DMS 273 treated with DMSO at 0.1 percent for 48 hours (cell line): Measurements from ENCODE around the gene MRTFA.

Source experiments
- DNase-seq: peaks from one replicate; lab custom pipeline; 2025; lab: John Stamatoyannopoulos, UW

Gene MRTFA

DNA sequence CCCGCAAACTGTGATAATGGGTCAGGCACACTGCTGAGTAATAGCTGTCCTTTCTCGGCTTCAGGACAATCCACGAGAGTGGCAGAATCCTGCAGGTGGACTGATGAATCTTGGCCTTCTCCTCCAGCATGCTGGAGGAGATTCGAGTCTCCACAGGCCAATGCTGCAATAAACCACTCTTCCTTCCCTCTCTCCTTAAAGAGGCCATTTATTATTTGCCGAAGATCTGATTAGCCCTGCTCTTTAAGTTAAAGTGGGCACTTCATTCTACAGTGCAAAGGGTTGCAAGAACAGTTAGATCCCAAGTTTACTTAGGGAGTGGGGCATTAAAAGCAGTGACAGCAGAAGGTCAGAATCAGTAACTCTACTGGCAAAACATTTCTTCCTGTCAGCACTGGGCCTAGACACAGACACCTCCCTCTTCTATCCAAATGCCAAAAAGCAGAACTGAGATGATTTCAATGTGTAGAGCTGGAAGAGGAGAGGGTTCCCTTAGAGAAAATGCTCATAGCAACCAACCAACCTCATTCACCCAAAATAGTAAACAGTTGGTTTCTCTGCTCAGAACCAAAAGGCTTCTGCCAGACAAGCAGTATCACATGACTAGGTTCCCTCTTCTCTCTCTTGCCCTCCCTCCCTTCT is 144.4 kb downstream of the MRTFA start:
- DNase-seq, result no peak

DNA sequence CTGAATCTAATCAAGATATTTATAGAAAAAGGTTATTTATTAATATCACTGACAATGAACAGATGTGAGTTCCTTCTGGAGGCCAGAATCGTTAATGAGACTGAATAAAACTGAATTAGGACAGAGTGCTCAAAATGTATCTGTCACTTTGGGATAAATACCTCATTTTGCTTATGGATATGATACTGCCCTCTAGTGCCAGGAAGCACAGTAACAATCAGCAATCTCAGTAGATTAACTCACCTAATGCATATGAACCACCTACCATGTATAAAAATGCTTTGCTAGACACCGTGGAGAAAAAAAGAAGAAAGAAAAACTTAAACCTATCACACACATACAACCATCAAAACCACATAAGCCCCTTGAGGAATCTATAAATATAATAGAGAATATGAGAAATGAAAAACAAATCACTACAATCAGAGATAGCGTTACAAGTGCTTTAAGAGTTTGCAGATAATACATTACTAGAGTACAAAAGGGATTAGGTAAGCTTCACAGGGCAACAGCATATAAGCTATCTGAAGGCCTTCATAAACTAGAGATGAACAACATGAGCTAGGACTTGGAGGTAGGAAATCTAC is 148.8 kb downstream of the MRTFA start:
- DNase-seq, result no peak

DNA sequence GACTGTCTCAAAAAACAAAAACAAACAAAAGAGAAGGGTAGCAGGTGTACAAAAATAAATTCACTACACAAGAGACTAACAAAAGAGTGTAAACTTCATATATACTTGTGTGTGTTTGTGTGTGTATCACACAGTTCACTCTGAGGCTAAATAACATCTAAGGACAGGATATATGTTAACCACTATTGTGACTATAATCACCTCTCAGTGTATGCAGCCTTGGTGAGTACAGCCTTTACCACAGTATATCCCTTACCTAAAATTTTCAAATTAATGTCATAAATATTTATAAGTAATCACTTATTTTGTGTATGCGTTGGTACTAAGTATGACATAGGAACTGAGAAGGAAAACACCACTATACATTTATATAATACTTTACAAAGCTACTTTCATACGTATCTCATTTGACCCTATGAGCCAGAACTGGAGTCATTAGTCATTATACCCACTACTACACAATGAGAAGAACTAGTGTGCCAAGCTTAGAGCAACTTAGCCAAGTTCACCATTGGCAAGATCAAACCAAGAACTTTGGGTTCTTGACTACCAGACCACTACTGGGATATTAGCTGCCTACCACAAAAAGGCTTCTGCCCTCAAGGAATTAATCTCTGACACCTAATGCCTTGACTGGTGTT is 149.4 kb downstream of the MRTFA start:
- DNase-seq, result no peak

DNA sequence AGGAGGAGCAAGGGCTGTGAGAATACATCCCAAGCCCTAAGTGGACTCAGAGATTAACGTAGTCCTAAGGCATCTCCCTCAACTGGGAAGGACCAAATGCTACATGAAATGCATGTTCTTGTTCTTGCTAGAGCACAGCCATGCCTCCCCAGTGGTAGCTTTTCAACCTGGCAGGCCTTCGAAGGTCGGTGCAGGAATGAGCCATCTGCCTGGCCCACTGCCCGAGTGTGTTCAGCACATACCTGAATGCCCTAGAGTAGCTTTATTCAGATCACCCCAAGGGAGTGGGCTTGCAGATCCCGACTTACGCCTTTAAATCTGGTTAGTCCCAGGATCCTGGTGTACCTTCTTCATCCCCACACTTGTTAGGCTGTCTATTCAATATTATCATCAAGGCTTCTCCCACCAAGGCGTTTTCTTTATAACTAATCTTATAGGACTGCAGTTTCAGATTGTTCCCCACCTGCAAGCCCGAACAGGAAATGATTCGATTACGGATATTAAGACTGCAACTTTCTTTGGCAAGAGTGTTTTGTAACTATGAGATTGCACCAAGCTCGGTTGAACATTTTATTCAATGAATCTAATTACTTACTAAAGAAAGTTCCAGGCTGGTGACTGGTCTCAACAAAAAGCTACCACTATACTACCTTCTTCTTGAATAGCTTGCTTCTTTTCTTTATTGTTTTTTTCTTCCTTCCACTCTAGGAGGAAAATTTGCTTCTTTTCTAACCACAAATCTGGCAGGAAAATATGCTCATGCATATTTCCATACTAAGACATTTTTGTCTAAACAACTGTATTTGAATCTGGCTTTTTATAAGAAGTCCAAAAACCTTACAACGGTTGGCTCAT is 150.5 kb downstream of the MRTFA start:
- DNase-seq, result no peak

GRCh38 chr22:40484906-40485669 is 151.4 kb downstream of the MRTFA start:
- no peak for DNase-seq

DNA sequence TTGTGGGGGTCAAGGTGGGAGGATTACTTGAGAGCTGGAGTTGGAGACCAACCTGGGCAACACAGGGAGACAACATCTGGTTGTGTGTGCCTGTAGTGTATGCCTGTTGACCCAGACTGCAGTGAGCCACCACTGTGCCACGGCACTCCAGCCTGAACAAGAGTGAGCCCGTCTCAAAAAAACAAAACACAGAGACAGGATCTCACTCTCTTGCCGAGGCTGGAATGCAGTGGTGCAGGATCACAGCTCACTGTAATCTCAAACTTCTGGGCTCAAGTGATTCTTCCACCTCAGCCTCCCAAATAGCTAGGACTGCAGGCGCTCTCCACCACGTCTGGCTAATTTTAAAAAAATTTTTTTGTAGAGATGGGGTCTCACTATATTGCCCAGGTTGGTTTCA is 153.6 kb downstream of the MRTFA start:
- no peak for DNase-seq

DNA sequence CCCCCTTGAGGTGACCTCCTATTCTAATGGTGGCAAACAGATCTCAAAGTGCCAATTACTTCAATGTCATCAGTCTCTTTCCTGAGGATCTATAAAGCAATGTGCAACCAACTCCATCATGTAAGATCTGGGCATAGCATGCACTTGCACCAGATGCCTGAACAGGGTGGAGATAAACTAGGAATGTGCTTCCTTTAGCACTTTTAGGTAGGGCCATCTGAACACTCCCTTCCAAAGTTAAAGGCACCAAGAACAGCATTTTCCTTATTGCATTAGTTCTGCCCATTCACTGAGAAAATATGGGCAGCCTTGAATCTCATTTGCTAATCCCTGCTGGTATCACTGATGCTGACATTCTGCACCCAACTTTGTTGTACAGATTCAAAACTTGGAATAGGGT is 154.1 kb downstream of the MRTFA start:
- no peak for DNase-seq

DNA sequence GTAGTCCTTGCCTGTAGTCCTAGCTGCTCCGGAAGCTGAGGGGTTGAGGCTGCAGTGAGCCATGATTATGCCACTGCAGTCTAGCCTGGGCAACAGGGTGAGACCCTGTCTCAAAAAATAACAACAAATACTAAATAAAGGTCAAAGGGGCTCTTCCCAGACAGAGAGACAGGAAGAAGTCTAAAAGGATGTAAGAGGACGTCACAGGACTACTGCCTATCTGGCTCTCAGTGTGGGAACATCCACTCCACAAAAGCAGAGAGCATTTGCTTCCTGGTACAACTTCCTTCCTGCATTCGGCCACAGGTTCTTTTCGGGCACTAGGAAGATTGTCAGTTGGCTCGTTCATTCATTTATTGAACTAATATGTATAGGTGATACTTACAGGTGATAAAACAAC is 155.5 kb downstream of the MRTFA start:
- DNase-seq, result no peak

DNA sequence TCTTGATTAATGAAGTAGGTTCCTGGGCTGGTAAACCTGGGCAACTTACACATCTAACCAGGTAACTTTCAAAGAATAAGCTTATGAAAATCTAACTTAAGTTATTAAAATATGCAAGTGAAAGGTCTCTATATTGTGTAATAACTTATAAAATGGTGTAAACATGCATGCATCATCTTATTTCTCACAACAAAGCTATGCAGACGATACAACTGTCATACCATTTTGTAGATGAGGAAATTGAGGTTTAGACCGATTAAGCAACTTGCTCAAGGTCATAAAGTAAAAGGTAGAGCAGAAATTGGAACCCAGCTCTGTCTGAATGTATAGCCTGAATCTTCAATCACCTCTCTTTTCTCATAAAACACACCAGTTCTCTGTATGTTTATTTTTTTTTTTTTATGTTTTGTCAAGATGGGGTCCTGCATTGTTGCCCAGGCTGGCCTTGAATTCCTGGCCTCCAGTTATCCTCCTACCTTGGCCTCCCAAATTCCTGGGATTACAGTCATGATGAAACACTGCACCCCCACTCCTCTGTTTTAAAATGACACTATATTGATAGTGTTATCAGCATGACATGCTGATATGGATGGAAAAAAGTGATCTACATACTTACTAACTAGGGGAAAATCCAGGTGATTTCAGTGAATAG is 156.5 kb downstream of the MRTFA start:
- no peak for DNase-seq

GRCh38 chr22:40479126-40479800 is 157.3 kb downstream of the MRTFA start:
- no peak for DNase-seq

GRCh38 chr22:40478338-40479125 is 158.0 kb downstream of the MRTFA start:
- no peak for DNase-seq

DNA sequence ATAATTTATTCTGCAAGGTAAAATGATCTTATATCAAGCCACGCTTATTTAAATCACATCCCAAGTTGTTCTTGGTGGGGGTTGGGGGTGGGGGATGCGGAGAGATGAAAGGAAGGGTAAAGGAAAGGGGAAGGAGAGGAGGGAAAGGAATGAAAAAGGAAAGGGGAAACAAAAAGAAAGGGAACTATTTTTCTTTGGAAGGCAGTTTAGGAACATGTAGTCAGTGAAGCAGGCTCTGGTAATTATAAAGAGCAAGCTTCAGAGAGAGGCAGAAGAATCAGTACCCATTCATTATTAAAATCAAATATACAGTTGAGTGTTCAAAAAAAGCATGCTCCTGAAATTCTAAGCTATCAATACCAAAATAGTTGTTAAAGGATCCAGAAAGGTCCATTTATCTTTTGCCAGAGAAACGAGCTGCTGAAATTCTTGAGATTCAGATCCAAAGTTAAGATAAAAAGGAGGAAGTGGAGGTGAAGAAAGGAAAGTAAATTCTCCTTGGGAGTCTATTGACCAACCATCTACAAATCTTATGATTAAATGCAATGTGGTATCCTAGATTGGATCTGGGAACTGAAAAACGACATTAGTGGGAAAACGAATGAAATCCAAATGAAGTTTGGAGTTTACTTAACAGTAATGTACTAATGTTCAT is 158.7 kb downstream of the MRTFA start:
- no peak for DNase-seq

DNA sequence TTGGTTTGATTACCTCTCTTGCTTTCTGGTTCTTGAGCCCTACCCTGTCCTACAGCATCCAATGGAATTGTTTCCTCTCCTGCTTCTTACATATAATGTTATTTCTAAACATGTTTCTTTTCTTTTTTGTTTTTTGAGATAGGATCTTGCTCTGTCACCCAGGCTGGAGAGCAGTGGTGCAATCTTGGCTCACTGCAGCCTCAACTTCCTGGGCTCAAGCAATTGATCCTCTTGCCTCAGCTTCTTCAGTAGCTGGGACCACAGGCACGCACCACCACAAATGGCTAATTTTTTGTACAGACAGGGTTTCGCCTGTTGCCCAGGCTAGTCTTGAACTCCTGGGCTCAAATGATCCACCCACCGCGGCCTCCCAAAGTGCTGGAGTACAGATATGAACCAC is 160.2 kb downstream of the MRTFA start:
- DNase-seq, result no peak

DNA sequence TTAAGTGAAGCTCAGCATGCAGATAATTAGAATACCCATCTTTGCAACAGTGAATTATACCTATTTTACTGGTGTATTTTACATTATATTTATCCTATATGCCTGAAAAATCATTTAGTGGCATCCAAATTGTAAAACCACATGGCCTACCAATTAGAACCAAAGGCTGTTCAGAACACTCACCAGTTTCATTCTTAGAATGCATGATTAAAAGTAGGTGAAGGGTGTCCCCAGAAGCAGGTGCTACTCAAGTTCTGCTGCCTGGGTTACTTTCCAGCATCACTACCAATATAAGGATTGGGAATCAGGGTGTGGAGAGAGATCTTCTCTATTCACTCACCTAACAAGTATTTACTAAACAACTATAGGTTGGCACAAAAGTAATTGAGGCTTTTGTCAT is 162.8 kb downstream of the MRTFA start:
- no peak for DNase-seq

GRCh38 chr22:40472579-40472978 is 163.9 kb downstream of the MRTFA start:
- DNase-seq, result no peak

GRCh38 chr22:40472051-40472450 is 164.5 kb downstream of the MRTFA start:
- no peak for DNase-seq

DNA sequence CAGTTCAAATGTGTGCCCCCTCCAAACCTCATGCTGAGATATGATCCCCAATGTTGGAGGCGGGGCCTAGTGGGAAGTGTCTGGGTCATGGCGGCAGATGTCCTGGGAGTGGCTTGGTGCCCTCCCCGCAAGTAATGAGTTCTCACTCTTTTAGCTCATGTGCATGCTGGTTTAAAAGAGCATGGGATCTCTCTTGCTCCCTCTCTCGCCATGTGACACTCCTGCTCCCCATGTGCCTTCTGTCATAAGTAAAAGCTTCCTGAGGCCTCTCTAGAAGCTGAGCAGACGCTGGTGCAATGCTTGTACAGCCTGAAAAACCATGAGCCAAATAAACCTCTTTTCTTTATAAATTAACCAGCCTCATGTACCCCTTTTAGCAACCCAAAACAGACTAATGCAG is 167.3 kb downstream of the MRTFA start:
- peak; percentile 40 for DNase-seq

DNA sequence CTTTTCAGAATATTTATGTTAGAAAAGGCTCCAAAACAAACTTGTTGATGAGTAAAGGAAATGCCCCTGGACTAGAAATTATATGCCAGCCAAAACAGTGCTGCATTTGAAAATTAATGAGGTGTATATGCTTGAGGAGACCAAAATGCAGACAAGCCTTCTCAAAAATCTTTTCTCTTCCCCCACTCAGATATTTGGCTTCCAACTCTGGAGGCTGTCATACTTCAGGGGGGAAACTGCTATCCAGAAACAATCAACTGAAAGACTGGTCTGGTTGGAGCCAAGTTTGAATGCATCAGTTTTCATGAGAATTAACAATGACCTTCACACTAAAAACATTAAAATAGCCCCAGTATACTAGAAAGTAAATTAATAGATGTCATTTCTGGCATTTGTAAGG is 167.9 kb downstream of the MRTFA start:
- DNase-seq, result no peak

GRCh38 chr22:40466976-40467375 is 169.5 kb downstream of the MRTFA start:
- no peak for DNase-seq

DNA sequence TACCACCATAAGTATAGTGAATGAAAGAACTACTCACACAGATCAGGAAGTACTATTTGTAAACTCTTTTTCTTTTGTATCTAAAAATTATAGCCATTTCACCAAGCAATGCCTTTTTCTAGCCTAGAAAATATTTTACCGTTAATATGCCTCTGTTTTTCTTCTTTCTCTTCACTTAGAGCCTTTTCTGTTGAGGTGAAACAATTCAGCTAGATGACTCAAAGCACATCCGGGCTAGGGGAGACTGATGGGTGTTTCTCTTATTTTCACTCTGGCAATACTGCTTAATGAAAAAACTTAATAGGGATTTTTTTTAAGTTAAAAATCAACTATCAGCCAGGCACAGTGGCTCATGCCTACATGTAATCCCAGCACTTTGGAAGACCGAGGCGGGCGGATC is 172.8 kb downstream of the MRTFA start:
- no peak for DNase-seq
